GM23338 (cell line): ENCODE data around the gene KBTBD8. TPM values are rescaled to one million over a fixed set of nuclear protein-coding genes. Genes with fewer than 3 reads are reported as not detected.

Experiments
- ATAC-seq: fragments of 200-7000 bp; cut with Tn5 transposase; 3 replicates; pipeline ENCODE4 v1.9.1; 2020
- DNase-seq: peaks from one replicate; pipeline ENCODE4 v3.0.0-alpha.2; 2015; ENCODE audit warnings: low spot score
- H2AFZ ChIP-seq: fragments of 200-600 bp; sonication (generic); 2 replicates; pipeline ENCODE4 v1.8.0; 2016; ENCODE audit warnings: antibody characterized with exemption, mild to moderate bottlenecking, moderate library complexity
- H3F3A ChIP-seq: fragments of 200-600 bp; sonication (generic); replicated peaks from 2 replicates; pipeline ENCODE4 v1.8.0; 2017; ENCODE audit warnings: antibody characterized with exemption, mixed run types, low read depth
- H3K27ac ChIP-seq: fragments of 200-600 bp; sonication (generic); 2 replicates; pipeline ENCODE4 v1.6.1; 2016; ENCODE audit warnings: low read depth
- H3K27me3 ChIP-seq: fragments of 200-600 bp; sonication (generic); 2 replicates; pipeline ENCODE4 v1.8.0; 2016; ENCODE audit warnings: mild to moderate bottlenecking, mixed run types, moderate library complexity; ENCODE audit not compliant: insufficient read depth
- H3K36me3 ChIP-seq: fragments of 200-600 bp; sonication (generic); 2 replicates; pipeline ENCODE4 v1.8.0; 2016; ENCODE audit warnings: mild to moderate bottlenecking; ENCODE audit not compliant: insufficient read depth
- H3K4me1 ChIP-seq: fragments of 200-600 bp; sonication (generic); 2 replicates; pipeline ENCODE4 v1.8.0; 2016; ENCODE audit warnings: mild to moderate bottlenecking, moderate library complexity; ENCODE audit not compliant: insufficient read depth
- H3K4me2 ChIP-seq: fragments of 200-600 bp; sonication (generic); 2 replicates; pipeline ENCODE4 v1.7.1; 2017; ENCODE audit warnings: mixed run types
- H3K4me3 ChIP-seq: fragments of 200-600 bp; sonication (generic); 2 replicates; pipeline ENCODE4 v1.6.1; 2016; ENCODE audit warnings: mixed run types
- H3K79me2 ChIP-seq: fragments of 200-600 bp; sonication (generic); replicated peaks from 2 replicates; pipeline ENCODE4 v1.8.0; 2017; ENCODE audit warnings: mild to moderate bottlenecking; ENCODE audit not compliant: insufficient read depth
- H3K9me2 ChIP-seq: fragments of 200-600 bp; sonication (generic); 2 replicates; pipeline ENCODE4 v1.8.0; 2017; ENCODE audit not compliant: insufficient read depth
- H4K20me1 ChIP-seq: fragments of 200-600 bp; sonication (generic); replicated peaks from 2 replicates; pipeline ENCODE4 v1.8.0; 2017; ENCODE audit warnings: mild to moderate bottlenecking; ENCODE audit not compliant: insufficient read depth
- H3K27ac Mint-ChIP-seq: 2 replicates; pipeline ENCODE4 v1.8.0; 2020; ENCODE audit warnings: inconsistent platforms, mild to moderate bottlenecking, moderate library complexity, mixed read lengths
- H3K27me3 Mint-ChIP-seq: 3 replicates; pipeline ENCODE4 v1.8.0; 2022; ENCODE audit warnings: low read depth, mild to moderate bottlenecking, moderate library complexity, mixed read lengths, inconsistent platforms; ENCODE audit not compliant: insufficient read depth, poor library complexity
- H3K36me3 Mint-ChIP-seq: 3 replicates; pipeline ENCODE4 v1.8.0; 2021; ENCODE audit warnings: low read depth, mild to moderate bottlenecking, inconsistent platforms, moderate library complexity, mixed read lengths
- H3K4me1 Mint-ChIP-seq: 3 replicates; pipeline ENCODE4 v1.8.0; 2020; ENCODE audit warnings: mild to moderate bottlenecking, inconsistent platforms, mixed read lengths
- H3K4me3 Mint-ChIP-seq: 3 replicates; pipeline ENCODE4 v1.8.0; 2021; ENCODE audit warnings: moderate library complexity, mild to moderate bottlenecking, inconsistent platforms, mixed read lengths
- H3K9me3 Mint-ChIP-seq: 3 replicates; pipeline ENCODE4 v1.8.0; 2020; ENCODE audit warnings: moderate library complexity, mild to moderate bottlenecking, inconsistent platforms, mixed read lengths
- CREB1 ChIP-seq: fragments of 250-450 bp; sonication (Bioruptor Pico); IDR thresholded peaks from 2 replicates; pipeline ENCODE4 v1.5.0; 2020; ENCODE audit warnings: low read depth, mild to moderate bottlenecking, moderate library complexity
- ETS1 ChIP-seq: IDR thresholded peaks from 2 replicates; pipeline ENCODE4 v1.6.1; 2016; ENCODE audit warnings: antibody characterized with exemption
- EZH2phosphoT487 ChIP-seq: fragments of 200-600 bp; sonication (generic); IDR thresholded peaks from one replicate; pipeline ENCODE4 v1.8.1; 2018; ENCODE audit warnings: antibody characterized with exemption; ENCODE audit not compliant: unreplicated experiment
- JUNB ChIP-seq: IDR thresholded peaks from one replicate; pipeline ENCODE4 v1.6.1; 2016; ENCODE audit warnings: antibody characterized with exemption; ENCODE audit not compliant: unreplicated experiment
- NANOG ChIP-seq: IDR thresholded peaks from 2 replicates; pipeline ENCODE4 v1.6.1; 2016; ENCODE audit warnings: antibody characterized with exemption, borderline replicate concordance
- STAT1 ChIP-seq: IDR thresholded peaks from one replicate; pipeline ENCODE4 v1.6.1; 2016; ENCODE audit warnings: antibody characterized with exemption; ENCODE audit not compliant: unreplicated experiment
- ZNF114 ChIP-seq: fragments of 250-450 bp; sonication (Bioruptor Pico); IDR thresholded peaks from 2 replicates; pipeline ENCODE4 v1.5.0; 2020; ENCODE audit warnings: mild to moderate bottlenecking, moderate library complexity
- ZNF331 ChIP-seq: fragments of 250-450 bp; sonication (Bioruptor Pico); IDR thresholded peaks from 2 replicates; pipeline ENCODE4 v1.5.0; 2020; ENCODE audit warnings: low read depth, mild to moderate bottlenecking, moderate library complexity
- polyA plus RNA-seq: library from polyadenylated mRNA; unstranded; fragments of >200 nt; fragmentation: Nextera tagmentation; extraction: Ambion mirVana; gene quantifications from 2 replicates; pipeline ENCODE4 v1.2.1, GENCODE V29; 2016
- total RNA-seq: library from RNA; depleted of rRNA; stranded (reverse); fragments of >200 nt; shearing (Covaris generic); gene quantifications from 2 replicates; pipeline ENCODE4 v1.2.3, GENCODE V29; 2014
- TF ChIP-seq, protein P1 (sequence below): IDR thresholded peaks from one replicate; pipeline ENCODE4 v1.6.1; 2018; ENCODE audit warnings: antibody characterized with exemption; ENCODE audit not compliant: unreplicated experiment
- TF ChIP-seq, protein P2 (sequence below): fragments of 250-450 bp; sonication (Bioruptor Pico); IDR thresholded peaks from 2 replicates; pipeline ENCODE4 v1.5.0; 2020; ENCODE audit warnings: mild to moderate bottlenecking, moderate library complexity

Gene KBTBD8
- total and polyA plus RNA-seq, 2 experiments from 2014 or later = 3.5 to 19.9 TPM

- Histone ChIP-seq H3K4me2 (no peak overlapping the region), H3K27me3 (no peaks in the 10 kb centered on the region), H3K9me2 (no peaks in the 10 kb centered on the region; the same call in 1 of the 2 replicates), H3F3A (no peaks in the 10 kb centered on the region), H3K4me3 (no peak overlapping the region), H3K36me3 (no peaks in the 10 kb centered on the region), H4K20me1 (no peaks in the 10 kb centered on the region), H3K4me1 (peaks cover 6% of the 10 kb centered on the region), H2AFZ (peak overlapping the region; percentile 92), H3K27ac (no peak overlapping the region), H3K79me2 (no peaks in the 10 kb centered on the region)
- Mint-ChIP-seq H3K27ac (no peak overlapping the region), H3K4me1 (peaks cover 9% of the 10 kb centered on the region), H3K36me3 (no peaks in the 10 kb centered on the region), H3K27me3 (peaks cover 2% of the 10 kb centered on the region), H3K9me3 (no peaks in the 10 kb centered on the region), H3K4me3 (no peak overlapping the region)
- DNase-seq (no peak), ATAC-seq (no peak)
- no peak for TF ChIP-seq STAT1
- no peak for TF ChIP-seq CREB1 (CRISPR knock-in tag)
- no peak for TF ChIP-seq JUNB
Observed at GRCh38 chr3:67033079-67033478, 35.0 kb downstream of the KBTBD8 start.

GRCh38 chr3:67034371-67034770 is 36.3 kb downstream of the KBTBD8 start:
- H3K79me2 ChIP-seq = no peaks in the 10 kb centered on the region
- no peak overlapping the region for H3K4me3 ChIP-seq
- no peak for ATAC-seq
- DNase-seq = no peak
- H3K27me3 ChIP-seq = no peaks in the 10 kb centered on the region
- H3K9me3 Mint-ChIP-seq = no peaks in the 10 kb centered on the region
- peaks cover 12% of the 10 kb centered on the region for H3K4me1 ChIP-seq
- H3K27ac ChIP-seq = no peak overlapping the region
- H3K36me3 ChIP-seq = no peaks in the 10 kb centered on the region
- H2AFZ ChIP-seq = no peak overlapping the region
- no peak overlapping the region for H3K27ac Mint-ChIP-seq
- no peaks in the 10 kb centered on the region; the same call in 1 of the 2 replicates for H3K9me2 ChIP-seq
- H4K20me1 ChIP-seq = no peaks in the 10 kb centered on the region
- H3F3A ChIP-seq = no peaks in the 10 kb centered on the region
- no peaks in the 10 kb centered on the region for H3K36me3 Mint-ChIP-seq
- no peak overlapping the region for H3K4me2 ChIP-seq
- no peaks in the 10 kb centered on the region for H3K27me3 Mint-ChIP-seq
- H3K4me1 Mint-ChIP-seq = peaks cover 4% of the 10 kb centered on the region
- H3K4me3 Mint-ChIP-seq = no peak overlapping the region
- TF ChIP-seq STAT1 (no peak), NANOG (no peak), ZNF114 (CRISPR knock-in tag) (no peak), CREB1 (CRISPR knock-in tag) (no peak), ZNF331 (CRISPR knock-in tag) (no peak), EZH2phosphoT487 (no peak), ETS1 (no peak), JUNB (no peak)
- TF ChIP-seq, protein P1, sequence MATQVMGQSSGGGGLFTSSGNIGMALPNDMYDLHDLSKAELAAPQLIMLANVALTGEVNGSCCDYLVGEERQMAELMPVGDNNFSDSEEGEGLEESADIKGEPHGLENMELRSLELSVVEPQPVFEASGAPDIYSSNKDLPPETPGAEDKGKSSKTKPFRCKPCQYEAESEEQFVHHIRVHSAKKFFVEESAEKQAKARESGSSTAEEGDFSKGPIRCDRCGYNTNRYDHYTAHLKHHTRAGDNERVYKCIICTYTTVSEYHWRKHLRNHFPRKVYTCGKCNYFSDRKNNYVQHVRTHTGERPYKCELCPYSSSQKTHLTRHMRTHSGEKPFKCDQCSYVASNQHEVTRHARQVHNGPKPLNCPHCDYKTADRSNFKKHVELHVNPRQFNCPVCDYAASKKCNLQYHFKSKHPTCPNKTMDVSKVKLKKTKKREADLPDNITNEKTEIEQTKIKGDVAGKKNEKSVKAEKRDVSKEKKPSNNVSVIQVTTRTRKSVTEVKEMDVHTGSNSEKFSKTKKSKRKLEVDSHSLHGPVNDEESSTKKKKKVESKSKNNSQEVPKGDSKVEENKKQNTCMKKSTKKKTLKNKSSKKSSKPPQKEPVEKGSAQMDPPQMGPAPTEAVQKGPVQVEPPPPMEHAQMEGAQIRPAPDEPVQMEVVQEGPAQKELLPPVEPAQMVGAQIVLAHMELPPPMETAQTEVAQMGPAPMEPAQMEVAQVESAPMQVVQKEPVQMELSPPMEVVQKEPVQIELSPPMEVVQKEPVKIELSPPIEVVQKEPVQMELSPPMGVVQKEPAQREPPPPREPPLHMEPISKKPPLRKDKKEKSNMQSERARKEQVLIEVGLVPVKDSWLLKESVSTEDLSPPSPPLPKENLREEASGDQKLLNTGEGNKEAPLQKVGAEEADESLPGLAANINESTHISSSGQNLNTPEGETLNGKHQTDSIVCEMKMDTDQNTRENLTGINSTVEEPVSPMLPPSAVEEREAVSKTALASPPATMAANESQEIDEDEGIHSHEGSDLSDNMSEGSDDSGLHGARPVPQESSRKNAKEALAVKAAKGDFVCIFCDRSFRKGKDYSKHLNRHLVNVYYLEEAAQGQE = no peak
- TF ChIP-seq, protein P2, sequence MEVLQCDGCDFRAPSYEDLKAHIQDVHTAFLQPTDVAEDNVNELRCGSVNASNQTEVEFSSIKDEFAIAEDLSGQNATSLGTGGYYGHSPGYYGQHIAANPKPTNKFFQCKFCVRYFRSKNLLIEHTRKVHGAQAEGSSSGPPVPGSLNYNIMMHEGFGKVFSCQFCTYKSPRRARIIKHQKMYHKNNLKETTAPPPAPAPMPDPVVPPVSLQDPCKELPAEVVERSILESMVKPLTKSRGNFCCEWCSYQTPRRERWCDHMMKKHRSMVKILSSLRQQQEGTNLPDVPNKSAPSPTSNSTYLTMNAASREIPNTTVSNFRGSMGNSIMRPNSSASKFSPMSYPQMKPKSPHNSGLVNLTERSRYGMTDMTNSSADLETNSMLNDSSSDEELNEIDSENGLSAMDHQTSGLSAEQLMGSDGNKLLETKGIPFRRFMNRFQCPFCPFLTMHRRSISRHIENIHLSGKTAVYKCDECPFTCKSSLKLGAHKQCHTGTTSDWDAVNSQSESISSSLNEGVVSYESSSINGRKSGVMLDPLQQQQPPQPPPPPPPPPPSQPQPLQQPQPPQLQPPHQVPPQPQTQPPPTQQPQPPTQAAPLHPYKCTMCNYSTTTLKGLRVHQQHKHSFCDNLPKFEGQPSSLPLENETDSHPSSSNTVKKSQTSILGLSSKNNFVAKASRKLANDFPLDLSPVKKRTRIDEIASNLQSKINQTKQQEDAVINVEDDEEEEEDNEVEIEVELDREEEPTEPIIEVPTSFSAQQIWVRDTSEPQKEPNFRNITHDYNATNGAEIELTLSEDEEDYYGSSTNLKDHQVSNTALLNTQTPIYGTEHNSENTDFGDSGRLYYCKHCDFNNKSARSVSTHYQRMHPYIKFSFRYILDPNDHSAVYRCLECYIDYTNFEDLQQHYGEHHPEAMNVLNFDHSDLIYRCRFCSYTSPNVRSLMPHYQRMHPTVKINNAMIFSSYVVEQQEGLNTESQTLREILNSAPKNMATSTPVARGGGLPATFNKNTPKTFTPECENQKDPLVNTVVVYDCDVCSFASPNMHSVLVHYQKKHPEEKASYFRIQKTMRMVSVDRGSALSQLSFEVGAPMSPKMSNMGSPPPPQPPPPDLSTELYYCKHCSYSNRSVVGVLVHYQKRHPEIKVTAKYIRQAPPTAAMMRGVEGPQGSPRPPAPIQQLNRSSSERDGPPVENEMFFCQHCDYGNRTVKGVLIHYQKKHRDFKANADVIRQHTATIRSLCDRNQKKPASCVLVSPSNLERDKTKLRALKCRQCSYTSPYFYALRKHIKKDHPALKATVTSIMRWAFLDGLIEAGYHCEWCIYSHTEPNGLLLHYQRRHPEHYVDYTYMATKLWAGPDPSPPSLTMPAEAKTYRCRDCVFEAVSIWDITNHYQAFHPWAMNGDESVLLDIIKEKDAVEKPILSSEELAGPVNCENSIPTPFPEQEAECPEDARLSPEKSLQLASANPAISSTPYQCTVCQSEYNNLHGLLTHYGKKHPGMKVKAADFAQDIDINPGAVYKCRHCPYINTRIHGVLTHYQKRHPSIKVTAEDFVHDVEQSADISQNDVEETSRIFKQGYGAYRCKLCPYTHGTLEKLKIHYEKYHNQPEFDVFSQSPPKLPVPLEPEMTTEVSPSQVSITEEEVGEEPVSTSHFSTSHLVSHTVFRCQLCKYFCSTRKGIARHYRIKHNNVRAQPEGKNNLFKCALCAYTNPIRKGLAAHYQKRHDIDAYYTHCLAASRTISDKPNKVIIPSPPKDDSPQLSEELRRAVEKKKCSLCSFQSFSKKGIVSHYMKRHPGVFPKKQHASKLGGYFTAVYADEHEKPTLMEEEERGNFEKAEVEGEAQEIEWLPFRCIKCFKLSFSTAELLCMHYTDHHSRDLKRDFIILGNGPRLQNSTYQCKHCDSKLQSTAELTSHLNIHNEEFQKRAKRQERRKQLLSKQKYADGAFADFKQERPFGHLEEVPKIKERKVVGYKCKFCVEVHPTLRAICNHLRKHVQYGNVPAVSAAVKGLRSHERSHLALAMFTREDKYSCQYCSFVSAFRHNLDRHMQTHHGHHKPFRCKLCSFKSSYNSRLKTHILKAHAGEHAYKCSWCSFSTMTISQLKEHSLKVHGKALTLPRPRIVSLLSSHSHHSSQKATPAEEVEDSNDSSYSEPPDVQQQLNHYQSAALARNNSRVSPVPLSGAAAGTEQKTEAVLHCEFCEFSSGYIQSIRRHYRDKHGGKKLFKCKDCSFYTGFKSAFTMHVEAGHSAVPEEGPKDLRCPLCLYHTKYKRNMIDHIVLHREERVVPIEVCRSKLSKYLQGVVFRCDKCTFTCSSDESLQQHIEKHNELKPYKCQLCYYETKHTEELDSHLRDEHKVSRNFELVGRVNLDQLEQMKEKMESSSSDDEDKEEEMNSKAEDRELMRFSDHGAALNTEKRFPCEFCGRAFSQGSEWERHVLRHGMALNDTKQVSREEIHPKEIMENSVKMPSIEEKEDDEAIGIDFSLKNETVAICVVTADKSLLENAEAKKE = no peak
